HL-60/S4 (cell line): ENCODE results near the gene FBXO11.

Experiments
- in situ Hi-C: fragments of 300-500 bp; cut with MboI; formaldehyde crosslinking; loops from 2 replicates; pipeline ENCODE4 v1.14.3; 2022; ENCODE audit warnings: low sequenced_read_pairs

FBXO11 gene

DNA sequence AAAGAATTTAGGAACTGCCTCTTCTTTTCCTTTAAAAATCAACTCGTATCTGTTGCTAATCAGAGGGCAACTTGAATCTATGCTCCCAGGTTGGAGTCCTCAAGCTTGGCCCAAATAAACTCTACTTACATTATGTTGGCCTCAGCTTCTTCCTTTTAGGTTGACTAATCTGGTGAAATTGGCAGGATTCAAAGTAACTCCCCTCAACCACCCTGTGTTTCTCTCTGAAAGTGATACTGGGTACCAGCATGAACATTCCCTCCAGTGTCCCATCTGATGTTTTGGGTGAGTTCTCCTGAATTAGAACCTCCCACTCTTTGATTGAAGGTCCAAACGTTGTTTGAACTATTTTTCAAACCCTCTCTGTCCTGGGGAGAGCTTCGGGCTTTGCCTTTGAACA is 164.7 kb downstream of the FBXO11 start:
- in situ Hi-C loops = no loop called here

DNA sequence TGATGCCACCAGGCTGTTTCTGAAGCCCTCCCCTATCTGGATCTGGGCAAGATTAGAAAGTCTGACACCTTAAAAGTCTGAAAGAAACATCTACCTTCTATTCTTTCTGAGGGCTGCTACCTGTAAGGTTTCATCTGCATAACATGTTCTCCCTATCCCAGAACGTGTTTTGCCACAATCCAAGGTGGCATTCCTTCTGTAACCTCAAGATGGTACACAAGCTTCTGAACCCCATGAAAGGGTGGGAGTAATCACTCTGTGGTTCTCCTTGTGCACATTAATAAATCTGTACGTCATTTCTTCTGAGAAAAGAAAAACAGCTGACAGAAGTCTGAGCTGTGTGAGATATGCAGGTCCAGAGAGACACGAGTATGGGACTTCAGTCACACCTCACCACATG is 165.2 kb downstream of the FBXO11 start:
- in situ Hi-C loops = no loop called here
